HG03095 (cell line): ENCODE results near the gene FBN3.
"Not testable (repeated sequence)": the region's sequence is repeated elsewhere in the genome, so short reads cannot be mapped to it uniquely, and the experiment has no call there.

Source experiments
- ATAC-seq: cut with Tn5 transposase; IDR thresholded peaks from one replicate; pipeline ENCODE4 v1.9.1; 2021; ENCODE audit warnings: moderate library complexity; ENCODE audit not compliant: unreplicated experiment

Gene FBN3

GRCh38 chr19:8025316-8025715, 124.1 kb downstream of the FBN3 start:
- no peak for ATAC-seq

GRCh38 chr19:8024256-8024655, 125.1 kb downstream of the FBN3 start:
- ATAC-seq: not testable (repeated sequence)

GRCh38 chr19:8023371-8023770, 126.0 kb downstream of the FBN3 start:
- no peak for ATAC-seq

- ATAC-seq: no peak
Observed at GRCh38 chr19:8022275-8022674, 127.1 kb downstream of the FBN3 start.

GRCh38 chr19:8021374-8021773, 128.0 kb downstream of the FBN3 start:
- ATAC-seq: no peak

GRCh38 chr19:8020681-8021080, 128.7 kb downstream of the FBN3 start:
- ATAC-seq: no peak

GRCh38 chr19:8017808-8018207, 131.6 kb downstream of the FBN3 start:
- no peak for ATAC-seq
